T-cell (primary cell): ENCODE data around the gene PCBP3. TPM values are rescaled to one million over a fixed set of nuclear protein-coding genes. Genes with fewer than 3 reads are reported as not detected.
A peak's percentile ranks its signal among the peaks of the same experiment; 100 is the strongest.

ENCODE experiments used
- ATAC-seq, 4 experiments: fragments of 200-7000 bp in 3 of 4; fragments of 150-1000 bp in 1 of 4; cut with Tn5 transposase; replicated peaks in 1 of 4; 1 replicate in 3 of 4; 2 replicates in 1 of 4; pipeline ENCODE4 v1.10.0; 2021; ENCODE audit warnings: moderate library complexity in 3 of 4, mild to moderate bottlenecking in 2 of 4, moderate number of reproducible peaks in 1 of 4
- CTCF ChIA-PET, 2 donors: fragments of 300-600 bp; sonication (Branson Sonifier 250); formaldehyde crosslinking; loops; one replicate each; lab custom pipeline; 2022; ENCODE audit warnings: antibody characterized with exemption in 2 of 2; lab: Charles Lee
- POLR2A ChIA-PET, 2 donors: fragments of 300-600 bp; sonication (Branson Sonifier 250); formaldehyde crosslinking; loops; one replicate each; lab custom pipeline; 2022; ENCODE audit warnings: antibody characterized with exemption in 2 of 2; lab: Charles Lee
- DNase-seq, 35 experiments: peaks; one replicate each; pipeline versions ENCODE4 v3.0.0 to v3.0.0-alpha.2; 2013 to 2023
- H3K27ac ChIP-seq: one replicate; pipeline ENCODE4 v1.5.1; 2013; ENCODE audit warnings: low read length
- H3K27me3 ChIP-seq, 2 experiments: replicated peaks in 1 of 2; 1 replicate in 1 of 2; 2 replicates in 1 of 2; pipeline versions ENCODE4 v1.6.1 to v1.7.0; 2013; ENCODE audit warnings: low read length in 1 of 2, mixed read lengths in 1 of 2; ENCODE audit not compliant: control insufficient read depth in 2 of 2, insufficient read depth in 2 of 2; ENCODE audit errors: extremely low read depth in 1 of 2
- H3K36me3 ChIP-seq, 2 donors: 1 replicate in 1 of 2; 2 replicates in 1 of 2; pipeline versions ENCODE4 v1.6.1 to v1.7.0; 2013; ENCODE audit warnings: low read length in 1 of 2; ENCODE audit not compliant: control insufficient read depth in 2 of 2, insufficient read depth in 1 of 2; ENCODE audit errors: extremely low read depth in 1 of 2
- H3K4me1 ChIP-seq, 2 experiments: 1 replicate in 1 of 2; 2 replicates in 1 of 2; pipeline versions ENCODE4 v1.6.1 to v1.7.0; 2013; ENCODE audit warnings: low read length in 2 of 2, mixed read lengths in 1 of 2; ENCODE audit not compliant: insufficient read depth in 2 of 2, control insufficient read depth in 1 of 2; ENCODE audit errors: extremely low read depth in 1 of 2
- H3K4me3 ChIP-seq, 2 donors: 1 replicate in 1 of 2; 2 replicates in 1 of 2; pipeline versions ENCODE4 v1.5.1 to v1.7.0; 2013; ENCODE audit warnings: mild to moderate bottlenecking in 2 of 2, low read length in 1 of 2, moderate library complexity in 1 of 2; ENCODE audit not compliant: control insufficient read depth in 1 of 2; ENCODE audit errors: extremely low read depth in 1 of 2
- H3K9me3 ChIP-seq: 2 replicates; pipeline ENCODE4 v1.7.0; 2013
- H3K27ac Mint-ChIP-seq, 2 donors: one replicate each; pipeline ENCODE4 v1.8.0; 2020 to 2021; ENCODE audit warnings: mild to moderate bottlenecking in 2 of 2, mixed read lengths in 2 of 2
- H3K27me3 Mint-ChIP-seq, 2 donors: one replicate each; pipeline ENCODE4 v1.8.0; 2021 to 2022; ENCODE audit warnings: mixed read lengths in 2 of 2
- H3K36me3 Mint-ChIP-seq: one replicate; pipeline ENCODE4 v1.8.0; 2021; ENCODE audit warnings: mixed read lengths
- H3K4me1 Mint-ChIP-seq, 3 donors: one replicate each; pipeline ENCODE4 v1.8.0; 2020 to 2022; ENCODE audit warnings: mixed read lengths in 3 of 3, mild to moderate bottlenecking in 1 of 3
- H3K4me3 Mint-ChIP-seq, 3 donors: one replicate each; pipeline ENCODE4 v1.8.0; 2020 to 2022; ENCODE audit warnings: mild to moderate bottlenecking in 3 of 3, mixed read lengths in 3 of 3, moderate library complexity in 3 of 3
- H3K9me3 Mint-ChIP-seq, 3 donors: one replicate each; pipeline ENCODE4 v1.8.0; 2020 to 2022; ENCODE audit warnings: mixed read lengths in 3 of 3
- WGBS: methylation state at CpG from one replicate; pipeline ENCODE4 v1.1.5; 2013; ENCODE audit warnings: missing lambda C conversion rate; ENCODE audit not compliant: insufficient coverage; 5-methylcytosine and 5-hydroxymethylcytosine counted together
- total RNA-seq, 35 experiments: library from RNA in 6 of 35; stranded (reverse) in 6 of 35; fragments of 120-200 nt in 1 of 35; gene quantifications; one replicate each; pipeline versions ENCODE4 v1.2.1 to v1.2.4 and lab custom pipeline; 2013 to 2026

The PCBP3 gene
- total RNA-seq, 5 donors from 2014 or later (not counting 1 experiment from before 2014, with no cell fraction given) = 1.5 to 4.2 (median 2.8) TPM

GRCh38 chr21:45887788-45888187 is 244.3 kb downstream of the PCBP3 start:
- CTCF ChIA-PET = no interaction called here

GRCh38 chr21:45888386-45889009 is 245.0 kb downstream of the PCBP3 start:
- H3K27ac Mint-ChIP-seq = peak overlapping the region in 1 of 2 donors; percentile 5
- DNase-seq = peak in 6 of 35 experiments; percentile 19 to 37 (median 20)

More at GRCh38 chr21:45887788-45888187, 244.3 kb downstream of the PCBP3 start:
- Mint-ChIP-seq H3K4me1 (peaks cover 87 to 95% (median 94%) of the 10 kb centered on the region in 3 donors), H3K27ac (peak overlapping the region; percentile 29 to 59), H3K36me3 (no peaks in the 10 kb centered on the region), H3K9me3 (peaks cover 4 to 7% (median 5%) of the 10 kb centered on the region in 3 donors), H3K4me3 (peak overlapping the region in 1 of 3 donors; percentile 59), H3K27me3 (no peaks in the 10 kb centered on the region)
- WGBS = 96% methylated on average over 16 of the region's 16 CpGs
- peak overlapping the region in 1 of 2 donors; percentile 21 for H3K4me3 ChIP-seq
- H3K27me3 ChIP-seq = peaks cover 0 to 4% of the 10 kb centered on the region in 2 experiments
- H3K9me3 ChIP-seq = no peaks in the 10 kb centered on the region
- no peaks in the 10 kb centered on the region for H3K36me3 ChIP-seq
- POLR2A ChIA-PET = no interaction called here
- peak in 4 of 35 experiments; percentile 14 to 33 (median 20) for DNase-seq
- no peak overlapping the region for H3K27ac ChIP-seq
- peaks cover 35 to 70% of the 10 kb centered on the region in 2 experiments for H3K4me1 ChIP-seq
- ATAC-seq = no peak

GRCh38 chr21:45889256-45889655 is 245.7 kb downstream of the PCBP3 start:
- 68% methylated on average over 7 of the region's 10 CpGs for whole genome bisulfite sequencing
- Histone ChIP-seq H3K9me3 (no peaks in the 10 kb centered on the region), H3K4me3 (no peak overlapping the region), H3K27ac (no peak overlapping the region), H3K27me3 (peaks cover 0 to 4% of the 10 kb centered on the region in 2 experiments), H3K36me3 (no peaks in the 10 kb centered on the region), H3K4me1 (peaks cover 35 to 81% of the 10 kb centered on the region in 2 experiments)
- Mint-ChIP-seq H3K9me3 (peaks cover 4 to 7% (median 5%) of the 10 kb centered on the region in 3 donors), H3K4me1 (peaks cover 89 to 92% (median 91%) of the 10 kb centered on the region in 3 donors), H3K36me3 (no peaks in the 10 kb centered on the region), H3K4me3 (peak overlapping the region in 1 of 3 donors; percentile 59), H3K27me3 (no peaks in the 10 kb centered on the region), H3K27ac (peak overlapping the region in 1 of 2 donors; percentile 24)
- DNase-seq (peak in 4 of 35 experiments; percentile 8 to 23 (median 20)), ATAC-seq (peak in 2 of 4 experiments; percentile 19 to 36)
- ChIA-PET CTCF (no interaction called here), POLR2A (interaction anchor here in 1 of 2 donors (0.7 kb wide), 1 partner anchor 12 kb away, joined by 5 read pairs; no protein-coding TSS in a partner anchor)

More at GRCh38 chr21:45888386-45889009, 245.0 kb downstream of the PCBP3 start:
- no peaks in the 10 kb centered on the region for H3K36me3 Mint-ChIP-seq
- peaks cover 0 to 4% of the 10 kb centered on the region in 2 experiments for H3K27me3 ChIP-seq
- peaks cover 89 to 97% (median 93%) of the 10 kb centered on the region in 3 donors for H3K4me1 Mint-ChIP-seq
- H3K27ac ChIP-seq = no peak overlapping the region
- peak in 2 of 4 experiments; percentile 30 to 34 for ATAC-seq
- H3K27me3 Mint-ChIP-seq = no peaks in the 10 kb centered on the region
- H3K4me1 ChIP-seq = peaks cover 35 to 77% of the 10 kb centered on the region in 2 experiments
- H3K4me3 ChIP-seq = no peak overlapping the region
- peak overlapping the region in 1 of 3 donors; percentile 59 for H3K4me3 Mint-ChIP-seq
- no peaks in the 10 kb centered on the region for H3K36me3 ChIP-seq
- H3K9me3 ChIP-seq = no peaks in the 10 kb centered on the region
- ChIA-PET POLR2A (interaction anchor here in 1 of 2 donors (0.7 kb wide), 1 partner anchor 11 kb away, joined by 5 read pairs; no protein-coding TSS in a partner anchor), CTCF (no interaction called here)
- H3K9me3 Mint-ChIP-seq = peaks cover 4 to 7% (median 5%) of the 10 kb centered on the region in 3 donors
- 58% methylated on average over 13 of the region's 18 CpGs for WGBS

DNA sequence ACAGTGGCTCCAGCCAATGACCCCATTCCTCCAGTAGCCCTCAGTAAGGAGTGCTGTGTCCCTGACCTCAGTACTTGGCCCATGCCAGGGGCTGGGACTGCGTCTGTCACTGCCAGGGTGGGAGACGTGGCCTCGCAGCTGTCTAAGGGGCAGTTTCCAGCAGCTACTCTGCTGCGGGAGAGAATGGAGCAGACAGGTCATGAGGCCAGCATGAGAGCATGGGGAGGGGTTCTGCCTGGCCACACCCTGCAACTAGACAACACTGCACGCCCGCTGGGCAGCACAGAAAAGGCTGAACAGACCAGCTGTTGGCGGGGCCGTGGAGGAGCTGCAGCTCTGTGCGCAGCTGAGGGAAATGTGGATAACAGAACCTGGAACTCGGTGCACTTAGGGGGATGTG is 246.4 kb downstream of the PCBP3 start:
- Mint-ChIP-seq H3K36me3 (no peaks in the 10 kb centered on the region), H3K27ac (peak overlapping the region in 1 of 2 donors; percentile 24), H3K4me1 (peaks cover 84 to 88% (median 86%) of the 10 kb centered on the region in 3 donors), H3K27me3 (no peaks in the 10 kb centered on the region), H3K4me3 (peak overlapping the region in 1 of 3 donors; percentile 59), H3K9me3 (peaks cover 4 to 7% (median 5%) of the 10 kb centered on the region in 3 donors)
- 100% methylated on average over 8 of the region's 10 CpGs for WGBS
- peaks cover 0 to 4% of the 10 kb centered on the region in 2 experiments for H3K27me3 ChIP-seq
- H3K4me1 ChIP-seq = peaks cover 32 to 79% of the 10 kb centered on the region in 2 experiments
- no peak overlapping the region for H3K27ac ChIP-seq
- no peak overlapping the region for H3K4me3 ChIP-seq
- DNase-seq = no peak
- H3K36me3 ChIP-seq = no peaks in the 10 kb centered on the region
- CTCF ChIA-PET = no interaction called here
- H3K9me3 ChIP-seq = no peaks in the 10 kb centered on the region
- ATAC-seq = no peak
- POLR2A ChIA-PET = no interaction called here

- peaks cover 68 to 72% (median 71%) of the 10 kb centered on the region in 3 donors for H3K4me1 Mint-ChIP-seq
- Histone ChIP-seq H3K27me3 (peaks cover 0 to 4% of the 10 kb centered on the region in 2 experiments), H3K4me1 (peaks cover 30 to 63% of the 10 kb centered on the region in 2 experiments), H3K36me3 (no peaks in the 10 kb centered on the region), H3K4me3 (peak overlapping the region in 1 of 2 donors; percentile 44), H3K27ac (no peak overlapping the region), H3K9me3 (no peaks in the 10 kb centered on the region)
- WGBS = 72% methylated on average over 16 of the region's 26 CpGs
- peak overlapping the region in 2 of 3 donors; percentile 21 to 76 for H3K4me3 Mint-ChIP-seq
- CTCF ChIA-PET = no interaction called here
- no peaks in the 10 kb centered on the region for H3K36me3 Mint-ChIP-seq
- ATAC-seq (peak in 1 of 4 experiments; percentile 9), DNase-seq (no peak)
- H3K27ac Mint-ChIP-seq = peak overlapping the region; percentile 73 to 80
- POLR2A ChIA-PET = no interaction called here
- no peaks in the 10 kb centered on the region for H3K9me3 Mint-ChIP-seq
- H3K27me3 Mint-ChIP-seq = no peaks in the 10 kb centered on the region
Measured at GRCh38 chr21:45891388-45892155, 248.0 kb downstream of the PCBP3 start.
